ENCODE measurements around the gene MFAP2. TPM values are rescaled to one million over a fixed set of nuclear protein-coding genes. Genes with fewer than 3 reads are reported as not detected.

The MFAP2 gene
- total RNA-seq, 3 donors from 2014 or later (not counting 1 experiment from before 2014, with no cell fraction given) = 0.15 TPM; not detected in 2

- ATAC-seq (no peak), DNase-seq (no peak)
- no peak overlapping the region for H3K27ac Mint-ChIP-seq
- H3K4me3 ChIP-seq (ENCODE audit: low read length) = no peak overlapping the region
- intact Hi-C loops (cut with micrococcal nuclease) = no loop called here
- H3K4me1 ChIP-seq (ENCODE audit: control insufficient read depth, insufficient read depth, low read length) = peaks cover 14% of the 10 kb centered on the region
- no peak overlapping the region for H3K27ac ChIP-seq (ENCODE audit: low read length)
- no peaks in the 10 kb centered on the region for H3K9me3 ChIP-seq (ENCODE audit: control insufficient read depth, insufficient read depth, low read length)
- no peaks in the 10 kb centered on the region for H3K27me3 Mint-ChIP-seq (ENCODE audit: low read depth in 2 of 2)
- WGBS (ENCODE audit: insufficient coverage) = 94% methylated on average over 13 of the region's 13 CpGs
- H3K4me3 Mint-ChIP-seq = no peak overlapping the region
- H3K4me1 Mint-ChIP-seq = peaks cover 18 to 35% of the 10 kb centered on the region in 2 donors
- H3K36me3 ChIP-seq (ENCODE audit: control insufficient read depth, insufficient read depth, low read length) = no peaks in the 10 kb centered on the region
- no peaks in the 10 kb centered on the region for H3K9me3 Mint-ChIP-seq
- no peak for TF ChIP-seq CTCF (IDR thresholded peaks at IDR 0.05)
- no peaks in the 10 kb centered on the region for H3K27me3 ChIP-seq (ENCODE audit: control insufficient read depth, insufficient read depth, low read length)
- H3K36me3 Mint-ChIP-seq = no peaks in the 10 kb centered on the region
Measured at GRCh38 chr1:16925635-16926490, 54.6 kb downstream of the MFAP2 start.

- TF ChIP-seq CTCF (IDR thresholded peaks at IDR 0.05) = no peak
- Histone ChIP-seq H3K4me1 (ENCODE audit: control insufficient read depth, insufficient read depth, low read length) (peaks cover 14% of the 10 kb centered on the region), H3K27ac (ENCODE audit: low read length) (no peak overlapping the region), H3K27me3 (ENCODE audit: control insufficient read depth, insufficient read depth, low read length) (no peaks in the 10 kb centered on the region), H3K4me3 (ENCODE audit: low read length) (no peak overlapping the region), H3K36me3 (ENCODE audit: control insufficient read depth, insufficient read depth, low read length) (no peaks in the 10 kb centered on the region), H3K9me3 (ENCODE audit: control insufficient read depth, insufficient read depth, low read length) (no peaks in the 10 kb centered on the region)
- intact Hi-C loops (cut with micrococcal nuclease) = no loop called here
- no peak for ATAC-seq
- WGBS (ENCODE audit: insufficient coverage) = 95% methylated on average over 13 of the region's 13 CpGs
- DNase-seq = no peak
- Mint-ChIP-seq H3K9me3 (no peaks in the 10 kb centered on the region), H3K4me1 (peaks cover 19 to 35% of the 10 kb centered on the region in 2 donors), H3K27ac (no peak overlapping the region), H3K4me3 (no peak overlapping the region), H3K27me3 (ENCODE audit: low read depth in 2 of 2) (no peaks in the 10 kb centered on the region), H3K36me3 (no peaks in the 10 kb centered on the region)
Measured at GRCh38 chr1:16924919-16925477, 55.4 kb downstream of the MFAP2 start.

Other genes with a start within 250 kb of the MFAP2 start
- gene RNU1-4, start 240.1 kb downstream of the MFAP2 start, total RNA-seq = 1,000 to 10,000 TPM; 2,937 to 3,261 (median 3,038) TPM
- 1,000 to 10,000 TPM; 2,937 to 3,261 (median 3,038) TPM for gene RNU1-2, start 84.6 kb downstream of the MFAP2 start, total RNA-seq
- 10 to 100 TPM; 51.7 to 62.9 (median 59.1) TPM for gene CROCC, start 58.7 kb downstream of the MFAP2 start, total RNA-seq
- gene ATP13A2, start 31.3 kb upstream of the MFAP2 start, total RNA-seq = 10 to 100 TPM; 38.7 to 53.6 (median 42.8) TPM
- gene SDHB, start 73.4 kb upstream of the MFAP2 start, total RNA-seq = 10 to 100 TPM; 56.8 to 62.6 (median 59.5) TPM
- 1 to 10 TPM in 1 of 3 donors, under 1 TPM in 2; 0.56 to 2.5 (median 0.88) TPM for gene PADI2, start 138.8 kb upstream of the MFAP2 start, total RNA-seq
- not detected for gene PADI1, start 224.5 kb upstream of the MFAP2 start, total RNA-seq

Measured in natural killer cell (primary cell).